GM23338 (cell line): ENCODE data around the gene FAM110A. TPM values are rescaled to one million over a fixed set of nuclear protein-coding genes. Genes with fewer than 3 reads are reported as not detected.

Experiments used
- ATAC-seq: fragments of 200-7000 bp; cut with Tn5 transposase; 3 replicates; pipeline ENCODE4 v1.9.1; 2020
- DNase-seq: peaks from one replicate; pipeline ENCODE4 v3.0.0-alpha.2; 2015; ENCODE audit warnings: low spot score
- H2AFZ ChIP-seq: fragments of 200-600 bp; sonication (generic); 2 replicates; pipeline ENCODE4 v1.8.0; 2016; ENCODE audit warnings: antibody characterized with exemption, mild to moderate bottlenecking, moderate library complexity
- H3F3A ChIP-seq: fragments of 200-600 bp; sonication (generic); replicated peaks from 2 replicates; pipeline ENCODE4 v1.8.0; 2017; ENCODE audit warnings: antibody characterized with exemption, mixed run types, low read depth
- H3K27ac ChIP-seq: fragments of 200-600 bp; sonication (generic); 2 replicates; pipeline ENCODE4 v1.6.1; 2016; ENCODE audit warnings: low read depth
- H3K27me3 ChIP-seq: fragments of 200-600 bp; sonication (generic); 2 replicates; pipeline ENCODE4 v1.8.0; 2016; ENCODE audit warnings: mild to moderate bottlenecking, mixed run types, moderate library complexity; ENCODE audit not compliant: insufficient read depth
- H3K36me3 ChIP-seq: fragments of 200-600 bp; sonication (generic); 2 replicates; pipeline ENCODE4 v1.8.0; 2016; ENCODE audit warnings: mild to moderate bottlenecking; ENCODE audit not compliant: insufficient read depth
- H3K4me1 ChIP-seq: fragments of 200-600 bp; sonication (generic); 2 replicates; pipeline ENCODE4 v1.8.0; 2016; ENCODE audit warnings: mild to moderate bottlenecking, moderate library complexity; ENCODE audit not compliant: insufficient read depth
- H3K4me2 ChIP-seq: fragments of 200-600 bp; sonication (generic); 2 replicates; pipeline ENCODE4 v1.7.1; 2017; ENCODE audit warnings: mixed run types
- H3K4me3 ChIP-seq: fragments of 200-600 bp; sonication (generic); 2 replicates; pipeline ENCODE4 v1.6.1; 2016; ENCODE audit warnings: mixed run types
- H3K79me2 ChIP-seq: fragments of 200-600 bp; sonication (generic); replicated peaks from 2 replicates; pipeline ENCODE4 v1.8.0; 2017; ENCODE audit warnings: mild to moderate bottlenecking; ENCODE audit not compliant: insufficient read depth
- H3K9me2 ChIP-seq: fragments of 200-600 bp; sonication (generic); 2 replicates; pipeline ENCODE4 v1.8.0; 2017; ENCODE audit not compliant: insufficient read depth
- H4K20me1 ChIP-seq: fragments of 200-600 bp; sonication (generic); replicated peaks from 2 replicates; pipeline ENCODE4 v1.8.0; 2017; ENCODE audit warnings: mild to moderate bottlenecking; ENCODE audit not compliant: insufficient read depth
- H3K27ac Mint-ChIP-seq: 2 replicates; pipeline ENCODE4 v1.8.0; 2020; ENCODE audit warnings: inconsistent platforms, mild to moderate bottlenecking, moderate library complexity, mixed read lengths
- H3K27me3 Mint-ChIP-seq: 3 replicates; pipeline ENCODE4 v1.8.0; 2022; ENCODE audit warnings: low read depth, mild to moderate bottlenecking, moderate library complexity, mixed read lengths, inconsistent platforms; ENCODE audit not compliant: insufficient read depth, poor library complexity
- H3K36me3 Mint-ChIP-seq: 3 replicates; pipeline ENCODE4 v1.8.0; 2021; ENCODE audit warnings: low read depth, mild to moderate bottlenecking, inconsistent platforms, moderate library complexity, mixed read lengths
- H3K4me1 Mint-ChIP-seq: 3 replicates; pipeline ENCODE4 v1.8.0; 2020; ENCODE audit warnings: mild to moderate bottlenecking, inconsistent platforms, mixed read lengths
- H3K4me3 Mint-ChIP-seq: 3 replicates; pipeline ENCODE4 v1.8.0; 2021; ENCODE audit warnings: moderate library complexity, mild to moderate bottlenecking, inconsistent platforms, mixed read lengths
- H3K9me3 Mint-ChIP-seq: 3 replicates; pipeline ENCODE4 v1.8.0; 2020; ENCODE audit warnings: moderate library complexity, mild to moderate bottlenecking, inconsistent platforms, mixed read lengths
- EZH2 ChIP-seq: fragments of 200-600 bp; sonication (generic); IDR thresholded peaks from one replicate; pipeline ENCODE4 v1.8.0; 2017; ENCODE audit warnings: antibody characterized with exemption, mild to moderate bottlenecking, low read depth; ENCODE audit not compliant: unreplicated experiment
- EZH2phosphoT487 ChIP-seq: fragments of 200-600 bp; sonication (generic); IDR thresholded peaks from one replicate; pipeline ENCODE4 v1.8.1; 2018; ENCODE audit warnings: antibody characterized with exemption; ENCODE audit not compliant: unreplicated experiment
- JUNB ChIP-seq: IDR thresholded peaks from one replicate; pipeline ENCODE4 v1.6.1; 2016; ENCODE audit warnings: antibody characterized with exemption; ENCODE audit not compliant: unreplicated experiment
- NANOG ChIP-seq: IDR thresholded peaks from 2 replicates; pipeline ENCODE4 v1.6.1; 2016; ENCODE audit warnings: antibody characterized with exemption, borderline replicate concordance
- POLR2AphosphoS5 ChIP-seq: IDR thresholded peaks from 2 replicates; pipeline ENCODE4 v1.6.1; 2016; ENCODE audit warnings: antibody characterized with exemption, low read depth
- STAT1 ChIP-seq: IDR thresholded peaks from one replicate; pipeline ENCODE4 v1.6.1; 2016; ENCODE audit warnings: antibody characterized with exemption; ENCODE audit not compliant: unreplicated experiment
- ZNF114 ChIP-seq: fragments of 250-450 bp; sonication (Bioruptor Pico); IDR thresholded peaks from 2 replicates; pipeline ENCODE4 v1.5.0; 2020; ENCODE audit warnings: mild to moderate bottlenecking, moderate library complexity
- ZNF331 ChIP-seq: fragments of 250-450 bp; sonication (Bioruptor Pico); IDR thresholded peaks from 2 replicates; pipeline ENCODE4 v1.5.0; 2020; ENCODE audit warnings: low read depth, mild to moderate bottlenecking, moderate library complexity
- polyA plus RNA-seq: library from polyadenylated mRNA; unstranded; fragments of >200 nt; fragmentation: Nextera tagmentation; extraction: Ambion mirVana; gene quantifications from 2 replicates; pipeline ENCODE4 v1.2.1, GENCODE V29; 2016
- total RNA-seq: library from RNA; depleted of rRNA; stranded (reverse); fragments of >200 nt; shearing (Covaris generic); gene quantifications from 2 replicates; pipeline ENCODE4 v1.2.3, GENCODE V29; 2014
- TF ChIP-seq, protein P1 (sequence below): fragments of 250-450 bp; sonication (Bioruptor Pico); IDR thresholded peaks from 2 replicates; pipeline ENCODE4 v1.5.0; 2020; ENCODE audit warnings: mild to moderate bottlenecking, moderate library complexity
- TF ChIP-seq, protein P2 (sequence below): IDR thresholded peaks from one replicate; pipeline ENCODE4 v1.6.1; 2018; ENCODE audit warnings: antibody characterized with exemption; ENCODE audit not compliant: unreplicated experiment
- TF ChIP-seq, protein P3 (sequence below): IDR thresholded peaks from 2 replicates; pipeline ENCODE4 v1.6.1; 2016; ENCODE audit warnings: antibody characterized with exemption
- TF ChIP-seq, protein P4 (sequence below), 2 experiments: fragments of 200-600 bp in 1 of 2; sonication (generic) in 1 of 2; conservative IDR thresholded peaks; 2 replicates each; pipeline versions ENCODE4 v1.5.1 to v1.6.1; 2016 to 2017; ENCODE audit warnings: antibody characterized with exemption in 2 of 2, low read depth in 2 of 2, mild to moderate bottlenecking in 2 of 2, moderate library complexity in 1 of 2

The FAM110A gene
- total and polyA plus RNA-seq, 2 experiments from 2014 or later, result 10.7 to 13.7 TPM

DNA sequence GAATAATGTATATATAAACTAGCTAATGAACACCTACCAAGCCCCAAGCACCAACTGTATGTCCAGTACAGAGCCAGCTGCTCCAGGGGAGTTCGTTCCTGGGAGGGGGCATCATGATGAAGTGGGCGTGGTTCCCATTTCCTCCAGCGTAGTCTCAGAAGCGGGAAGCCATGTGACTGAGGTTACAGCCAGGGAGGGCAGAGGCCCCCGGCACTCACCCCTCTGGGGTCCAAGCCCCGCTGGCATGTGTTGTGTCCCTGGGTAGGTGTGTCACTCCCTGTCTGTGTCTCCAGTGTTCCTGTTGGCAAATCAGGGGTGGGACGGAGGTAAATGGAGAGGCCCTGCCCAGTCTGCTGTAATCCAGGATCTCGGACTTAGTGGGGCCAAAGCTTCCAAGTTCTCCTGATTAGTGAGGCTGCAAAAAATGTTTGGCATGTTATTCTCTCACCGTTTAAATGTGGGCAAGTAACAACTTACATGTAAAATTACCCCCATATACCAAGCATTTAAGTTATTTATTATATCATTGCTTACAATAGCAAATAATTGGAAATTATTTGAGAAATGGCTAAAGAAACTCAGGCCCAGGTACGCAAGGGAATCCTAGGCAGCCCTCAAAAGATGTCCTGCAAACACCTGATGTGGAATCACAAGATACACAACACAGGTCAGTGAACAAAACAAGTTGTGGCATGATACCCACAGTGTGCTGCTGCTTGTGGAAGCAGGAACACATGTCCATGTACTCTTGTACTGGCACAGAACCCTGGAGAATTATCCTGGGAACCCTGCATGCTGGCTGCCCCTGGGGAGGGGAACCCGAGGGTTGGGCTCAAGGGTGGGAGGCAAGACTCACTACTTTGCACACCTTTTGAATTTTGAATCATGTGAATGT lies 22.2 kb downstream of the FAM110A start:
- H2AFZ ChIP-seq, result no peak overlapping the region
- no peak overlapping the region for H3K27ac ChIP-seq
- H3K4me3 ChIP-seq, result no peak overlapping the region
- no peaks in the 10 kb centered on the region for H3K9me2 ChIP-seq
- TF ChIP-seq POLR2AphosphoS5 (no peak), NANOG (no peak), ZNF331 (CRISPR knock-in tag) (no peak), JUNB (no peak), EZH2 (no peak), ZNF114 (CRISPR knock-in tag) (no peak), STAT1 (no peak), EZH2phosphoT487 (no peak)
- TF ChIP-seq, protein P1, sequence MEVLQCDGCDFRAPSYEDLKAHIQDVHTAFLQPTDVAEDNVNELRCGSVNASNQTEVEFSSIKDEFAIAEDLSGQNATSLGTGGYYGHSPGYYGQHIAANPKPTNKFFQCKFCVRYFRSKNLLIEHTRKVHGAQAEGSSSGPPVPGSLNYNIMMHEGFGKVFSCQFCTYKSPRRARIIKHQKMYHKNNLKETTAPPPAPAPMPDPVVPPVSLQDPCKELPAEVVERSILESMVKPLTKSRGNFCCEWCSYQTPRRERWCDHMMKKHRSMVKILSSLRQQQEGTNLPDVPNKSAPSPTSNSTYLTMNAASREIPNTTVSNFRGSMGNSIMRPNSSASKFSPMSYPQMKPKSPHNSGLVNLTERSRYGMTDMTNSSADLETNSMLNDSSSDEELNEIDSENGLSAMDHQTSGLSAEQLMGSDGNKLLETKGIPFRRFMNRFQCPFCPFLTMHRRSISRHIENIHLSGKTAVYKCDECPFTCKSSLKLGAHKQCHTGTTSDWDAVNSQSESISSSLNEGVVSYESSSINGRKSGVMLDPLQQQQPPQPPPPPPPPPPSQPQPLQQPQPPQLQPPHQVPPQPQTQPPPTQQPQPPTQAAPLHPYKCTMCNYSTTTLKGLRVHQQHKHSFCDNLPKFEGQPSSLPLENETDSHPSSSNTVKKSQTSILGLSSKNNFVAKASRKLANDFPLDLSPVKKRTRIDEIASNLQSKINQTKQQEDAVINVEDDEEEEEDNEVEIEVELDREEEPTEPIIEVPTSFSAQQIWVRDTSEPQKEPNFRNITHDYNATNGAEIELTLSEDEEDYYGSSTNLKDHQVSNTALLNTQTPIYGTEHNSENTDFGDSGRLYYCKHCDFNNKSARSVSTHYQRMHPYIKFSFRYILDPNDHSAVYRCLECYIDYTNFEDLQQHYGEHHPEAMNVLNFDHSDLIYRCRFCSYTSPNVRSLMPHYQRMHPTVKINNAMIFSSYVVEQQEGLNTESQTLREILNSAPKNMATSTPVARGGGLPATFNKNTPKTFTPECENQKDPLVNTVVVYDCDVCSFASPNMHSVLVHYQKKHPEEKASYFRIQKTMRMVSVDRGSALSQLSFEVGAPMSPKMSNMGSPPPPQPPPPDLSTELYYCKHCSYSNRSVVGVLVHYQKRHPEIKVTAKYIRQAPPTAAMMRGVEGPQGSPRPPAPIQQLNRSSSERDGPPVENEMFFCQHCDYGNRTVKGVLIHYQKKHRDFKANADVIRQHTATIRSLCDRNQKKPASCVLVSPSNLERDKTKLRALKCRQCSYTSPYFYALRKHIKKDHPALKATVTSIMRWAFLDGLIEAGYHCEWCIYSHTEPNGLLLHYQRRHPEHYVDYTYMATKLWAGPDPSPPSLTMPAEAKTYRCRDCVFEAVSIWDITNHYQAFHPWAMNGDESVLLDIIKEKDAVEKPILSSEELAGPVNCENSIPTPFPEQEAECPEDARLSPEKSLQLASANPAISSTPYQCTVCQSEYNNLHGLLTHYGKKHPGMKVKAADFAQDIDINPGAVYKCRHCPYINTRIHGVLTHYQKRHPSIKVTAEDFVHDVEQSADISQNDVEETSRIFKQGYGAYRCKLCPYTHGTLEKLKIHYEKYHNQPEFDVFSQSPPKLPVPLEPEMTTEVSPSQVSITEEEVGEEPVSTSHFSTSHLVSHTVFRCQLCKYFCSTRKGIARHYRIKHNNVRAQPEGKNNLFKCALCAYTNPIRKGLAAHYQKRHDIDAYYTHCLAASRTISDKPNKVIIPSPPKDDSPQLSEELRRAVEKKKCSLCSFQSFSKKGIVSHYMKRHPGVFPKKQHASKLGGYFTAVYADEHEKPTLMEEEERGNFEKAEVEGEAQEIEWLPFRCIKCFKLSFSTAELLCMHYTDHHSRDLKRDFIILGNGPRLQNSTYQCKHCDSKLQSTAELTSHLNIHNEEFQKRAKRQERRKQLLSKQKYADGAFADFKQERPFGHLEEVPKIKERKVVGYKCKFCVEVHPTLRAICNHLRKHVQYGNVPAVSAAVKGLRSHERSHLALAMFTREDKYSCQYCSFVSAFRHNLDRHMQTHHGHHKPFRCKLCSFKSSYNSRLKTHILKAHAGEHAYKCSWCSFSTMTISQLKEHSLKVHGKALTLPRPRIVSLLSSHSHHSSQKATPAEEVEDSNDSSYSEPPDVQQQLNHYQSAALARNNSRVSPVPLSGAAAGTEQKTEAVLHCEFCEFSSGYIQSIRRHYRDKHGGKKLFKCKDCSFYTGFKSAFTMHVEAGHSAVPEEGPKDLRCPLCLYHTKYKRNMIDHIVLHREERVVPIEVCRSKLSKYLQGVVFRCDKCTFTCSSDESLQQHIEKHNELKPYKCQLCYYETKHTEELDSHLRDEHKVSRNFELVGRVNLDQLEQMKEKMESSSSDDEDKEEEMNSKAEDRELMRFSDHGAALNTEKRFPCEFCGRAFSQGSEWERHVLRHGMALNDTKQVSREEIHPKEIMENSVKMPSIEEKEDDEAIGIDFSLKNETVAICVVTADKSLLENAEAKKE (CRISPR knock-in tag), result no peak
- TF ChIP-seq, protein P2, sequence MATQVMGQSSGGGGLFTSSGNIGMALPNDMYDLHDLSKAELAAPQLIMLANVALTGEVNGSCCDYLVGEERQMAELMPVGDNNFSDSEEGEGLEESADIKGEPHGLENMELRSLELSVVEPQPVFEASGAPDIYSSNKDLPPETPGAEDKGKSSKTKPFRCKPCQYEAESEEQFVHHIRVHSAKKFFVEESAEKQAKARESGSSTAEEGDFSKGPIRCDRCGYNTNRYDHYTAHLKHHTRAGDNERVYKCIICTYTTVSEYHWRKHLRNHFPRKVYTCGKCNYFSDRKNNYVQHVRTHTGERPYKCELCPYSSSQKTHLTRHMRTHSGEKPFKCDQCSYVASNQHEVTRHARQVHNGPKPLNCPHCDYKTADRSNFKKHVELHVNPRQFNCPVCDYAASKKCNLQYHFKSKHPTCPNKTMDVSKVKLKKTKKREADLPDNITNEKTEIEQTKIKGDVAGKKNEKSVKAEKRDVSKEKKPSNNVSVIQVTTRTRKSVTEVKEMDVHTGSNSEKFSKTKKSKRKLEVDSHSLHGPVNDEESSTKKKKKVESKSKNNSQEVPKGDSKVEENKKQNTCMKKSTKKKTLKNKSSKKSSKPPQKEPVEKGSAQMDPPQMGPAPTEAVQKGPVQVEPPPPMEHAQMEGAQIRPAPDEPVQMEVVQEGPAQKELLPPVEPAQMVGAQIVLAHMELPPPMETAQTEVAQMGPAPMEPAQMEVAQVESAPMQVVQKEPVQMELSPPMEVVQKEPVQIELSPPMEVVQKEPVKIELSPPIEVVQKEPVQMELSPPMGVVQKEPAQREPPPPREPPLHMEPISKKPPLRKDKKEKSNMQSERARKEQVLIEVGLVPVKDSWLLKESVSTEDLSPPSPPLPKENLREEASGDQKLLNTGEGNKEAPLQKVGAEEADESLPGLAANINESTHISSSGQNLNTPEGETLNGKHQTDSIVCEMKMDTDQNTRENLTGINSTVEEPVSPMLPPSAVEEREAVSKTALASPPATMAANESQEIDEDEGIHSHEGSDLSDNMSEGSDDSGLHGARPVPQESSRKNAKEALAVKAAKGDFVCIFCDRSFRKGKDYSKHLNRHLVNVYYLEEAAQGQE, result no peak
- TF ChIP-seq, protein P3, sequence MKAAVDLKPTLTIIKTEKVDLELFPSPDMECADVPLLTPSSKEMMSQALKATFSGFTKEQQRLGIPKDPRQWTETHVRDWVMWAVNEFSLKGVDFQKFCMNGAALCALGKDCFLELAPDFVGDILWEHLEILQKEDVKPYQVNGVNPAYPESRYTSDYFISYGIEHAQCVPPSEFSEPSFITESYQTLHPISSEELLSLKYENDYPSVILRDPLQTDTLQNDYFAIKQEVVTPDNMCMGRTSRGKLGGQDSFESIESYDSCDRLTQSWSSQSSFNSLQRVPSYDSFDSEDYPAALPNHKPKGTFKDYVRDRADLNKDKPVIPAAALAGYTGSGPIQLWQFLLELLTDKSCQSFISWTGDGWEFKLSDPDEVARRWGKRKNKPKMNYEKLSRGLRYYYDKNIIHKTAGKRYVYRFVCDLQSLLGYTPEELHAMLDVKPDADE, result no peak
- TF ChIP-seq, protein P4, sequence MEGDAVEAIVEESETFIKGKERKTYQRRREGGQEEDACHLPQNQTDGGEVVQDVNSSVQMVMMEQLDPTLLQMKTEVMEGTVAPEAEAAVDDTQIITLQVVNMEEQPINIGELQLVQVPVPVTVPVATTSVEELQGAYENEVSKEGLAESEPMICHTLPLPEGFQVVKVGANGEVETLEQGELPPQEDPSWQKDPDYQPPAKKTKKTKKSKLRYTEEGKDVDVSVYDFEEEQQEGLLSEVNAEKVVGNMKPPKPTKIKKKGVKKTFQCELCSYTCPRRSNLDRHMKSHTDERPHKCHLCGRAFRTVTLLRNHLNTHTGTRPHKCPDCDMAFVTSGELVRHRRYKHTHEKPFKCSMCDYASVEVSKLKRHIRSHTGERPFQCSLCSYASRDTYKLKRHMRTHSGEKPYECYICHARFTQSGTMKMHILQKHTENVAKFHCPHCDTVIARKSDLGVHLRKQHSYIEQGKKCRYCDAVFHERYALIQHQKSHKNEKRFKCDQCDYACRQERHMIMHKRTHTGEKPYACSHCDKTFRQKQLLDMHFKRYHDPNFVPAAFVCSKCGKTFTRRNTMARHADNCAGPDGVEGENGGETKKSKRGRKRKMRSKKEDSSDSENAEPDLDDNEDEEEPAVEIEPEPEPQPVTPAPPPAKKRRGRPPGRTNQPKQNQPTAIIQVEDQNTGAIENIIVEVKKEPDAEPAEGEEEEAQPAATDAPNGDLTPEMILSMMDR (conservative IDR thresholded peaks at IDR 0.05; ENCODE audit: low read depth in 2 of 2), result no peak
- Mint-ChIP-seq H3K4me1 (peaks cover 9% of the 10 kb centered on the region), H3K36me3 (no peaks in the 10 kb centered on the region), H3K27me3 (peaks cover 9% of the 10 kb centered on the region), H3K9me3 (no peaks in the 10 kb centered on the region; the same call in 2 of the 3 replicates), H3K27ac (no peak overlapping the region), H3K4me3 (no peak overlapping the region)
- no peaks in the 10 kb centered on the region for H3K36me3 ChIP-seq
- H4K20me1 ChIP-seq, result no peaks in the 10 kb centered on the region
- H3K4me1 ChIP-seq, result no peaks in the 10 kb centered on the region
- H3K79me2 ChIP-seq, result no peaks in the 10 kb centered on the region
- ATAC-seq (no peak), DNase-seq (no peak)
- H3K27me3 ChIP-seq, result no peaks in the 10 kb centered on the region
- H3F3A ChIP-seq, result no peaks in the 10 kb centered on the region
- H3K4me2 ChIP-seq, result no peak overlapping the region
